ENCODE data around the gene TEDDM1. TPM values are rescaled to one million over a fixed set of nuclear protein-coding genes. Genes with fewer than 3 reads are reported as not detected.

The TEDDM1 gene
- total and polyA plus RNA-seq, 2 of the 13 experiments (the other 11 are each of a cell fraction or from before 2014, with no cell fraction given): not detected

DNA sequence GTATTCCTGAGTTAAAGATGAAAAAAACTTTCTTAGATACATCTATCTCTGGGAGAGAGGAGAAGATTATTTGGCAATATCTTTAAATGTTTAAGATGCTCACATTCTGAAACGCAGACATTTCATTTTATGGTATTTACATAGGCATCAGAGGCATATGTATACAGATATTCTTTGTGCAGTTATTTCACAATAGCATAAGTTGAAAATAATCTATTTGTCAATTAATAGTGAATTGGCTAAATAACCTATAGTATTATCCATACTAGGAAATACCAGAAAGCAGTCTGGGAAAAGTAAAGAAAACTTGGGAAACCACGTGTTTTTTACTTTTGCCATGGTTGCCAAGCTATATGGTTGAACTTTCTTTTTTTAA lies 44.8 kb downstream of the TEDDM1 start:
- Histone ChIP-seq H3K4me2 (ENCODE audit: low read depth, low read length) (no peak overlapping the region), H3K79me2 (ENCODE audit: insufficient read depth, low read length) (no peaks in the 10 kb centered on the region), H3K36me3 (replicated peaks in 1 of 2; ENCODE audit: control insufficient read depth in 1 of 2, insufficient read depth in 2 of 2, low read length in 2 of 2) (no peaks in the 10 kb centered on the region), H2AFZ (ENCODE audit: low read length) (no peak overlapping the region), H3K4me3 (replicated peaks in 1 of 3; ENCODE audit: insufficient read depth in 1 of 3, low read depth in 2 of 3, low read length in 3 of 3) (no peak overlapping the region), H3K9me3 (ENCODE audit: low read length) (no peaks in the 10 kb centered on the region), H3K27ac (ENCODE audit: extremely low read length, insufficient read depth, low read length) (no peak overlapping the region), H4K20me1 (ENCODE audit: insufficient read depth, low read length) (no peaks in the 10 kb centered on the region), H3K9ac (ENCODE audit: insufficient read depth, low read depth, low read length) (no peak overlapping the region), H3K27me3 (ENCODE audit: control insufficient read depth in 1 of 2, insufficient read depth in 2 of 2, low read length in 2 of 2) (no peaks in the 10 kb centered on the region; a peak in 2 of 5 replicates), H3K4me1 (ENCODE audit: insufficient read depth, low read length) (peaks cover 6% of the 10 kb centered on the region; the same call in 1 of the 2 replicates)
- CTCF ChIA-PET (ENCODE audit: low intra/inter-chr PET ratio, low total read pairs): no interaction called here
- in situ Hi-C loops (cut with HindIII; ENCODE audit: extremely low pct_ligation_motif_present, low pct_unique_long_range_greater_than_20kb) (no loop called here), intact Hi-C loops (cut with micrococcal nuclease; ENCODE audit: unreplicated experiment) (no loop called here)
- ATAC-seq: no peak
- POLR2A ChIA-PET: interaction anchor here (0.7 kb wide), 1 partner anchor 829 kb away, joined by 3 read pairs; no protein-coding TSS in a partner anchor
- WGBS (ENCODE audit: low lambda C conversion rate): 43% methylated on average over 2 of the region's 2 CpGs
- no peak for FAIRE-seq
- BruUV-seq (replicated peaks): no TSS peak
- DNase-seq (ENCODE audit: low spot score): no peak
- TF ChIP-seq, protein P1, sequence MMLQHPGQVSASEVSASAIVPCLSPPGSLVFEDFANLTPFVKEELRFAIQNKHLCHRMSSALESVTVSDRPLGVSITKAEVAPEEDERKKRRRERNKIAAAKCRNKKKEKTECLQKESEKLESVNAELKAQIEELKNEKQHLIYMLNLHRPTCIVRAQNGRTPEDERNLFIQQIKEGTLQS (CRISPR knock-in tag; IDR thresholded peaks at IDR 0.05): no peak
- TF ChIP-seq REL (CRISPR knock-in tag; conservative IDR thresholded peaks at IDR 0.05) (no peak), ZNF644 (CRISPR knock-in tag; IDR thresholded peaks at IDR 0.05; ENCODE audit: low read depth) (no peak), HOXA7 (CRISPR knock-in tag; IDR thresholded peaks at IDR 0.05) (no peak), KDM5A (IDR thresholded peaks at IDR 0.05; ENCODE audit: borderline replicate concordance, low read length) (no peak), ZNF431 (CRISPR knock-in tag; IDR thresholded peaks at IDR 0.05; ENCODE audit: borderline replicate concordance, low read depth) (no peak), SUZ12 (IDR thresholded peaks at IDR 0.05; ENCODE audit: low read depth, low read length) (no peak), ZNF180 (CRISPR knock-in tag; IDR thresholded peaks at IDR 0.05; ENCODE audit: borderline replicate concordance, low read depth) (no peak), ZNF567 (CRISPR knock-in tag; IDR thresholded peaks at IDR 0.05; ENCODE audit: borderline replicate concordance) (no peak)
- TF ChIP-seq, protein P2, sequence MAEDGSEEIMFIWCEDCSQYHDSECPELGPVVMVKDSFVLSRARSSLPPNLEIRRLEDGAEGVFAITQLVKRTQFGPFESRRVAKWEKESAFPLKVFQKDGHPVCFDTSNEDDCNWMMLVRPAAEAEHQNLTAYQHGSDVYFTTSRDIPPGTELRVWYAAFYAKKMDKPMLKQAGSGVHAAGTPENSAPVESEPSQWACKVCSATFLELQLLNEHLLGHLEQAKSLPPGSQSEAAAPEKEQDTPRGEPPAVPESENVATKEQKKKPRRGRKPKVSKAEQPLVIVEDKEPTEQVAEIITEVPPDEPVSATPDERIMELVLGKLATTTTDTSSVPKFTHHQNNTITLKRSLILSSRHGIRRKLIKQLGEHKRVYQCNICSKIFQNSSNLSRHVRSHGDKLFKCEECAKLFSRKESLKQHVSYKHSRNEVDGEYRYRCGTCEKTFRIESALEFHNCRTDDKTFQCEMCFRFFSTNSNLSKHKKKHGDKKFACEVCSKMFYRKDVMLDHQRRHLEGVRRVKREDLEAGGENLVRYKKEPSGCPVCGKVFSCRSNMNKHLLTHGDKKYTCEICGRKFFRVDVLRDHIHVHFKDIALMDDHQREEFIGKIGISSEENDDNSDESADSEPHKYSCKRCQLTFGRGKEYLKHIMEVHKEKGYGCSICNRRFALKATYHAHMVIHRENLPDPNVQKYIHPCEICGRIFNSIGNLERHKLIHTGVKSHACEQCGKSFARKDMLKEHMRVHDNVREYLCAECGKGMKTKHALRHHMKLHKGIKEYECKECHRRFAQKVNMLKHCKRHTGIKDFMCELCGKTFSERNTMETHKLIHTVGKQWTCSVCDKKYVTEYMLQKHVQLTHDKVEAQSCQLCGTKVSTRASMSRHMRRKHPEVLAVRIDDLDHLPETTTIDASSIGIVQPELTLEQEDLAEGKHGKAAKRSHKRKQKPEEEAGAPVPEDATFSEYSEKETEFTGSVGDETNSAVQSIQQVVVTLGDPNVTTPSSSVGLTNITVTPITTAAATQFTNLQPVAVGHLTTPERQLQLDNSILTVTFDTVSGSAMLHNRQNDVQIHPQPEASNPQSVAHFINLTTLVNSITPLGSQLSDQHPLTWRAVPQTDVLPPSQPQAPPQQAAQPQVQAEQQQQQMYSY (CRISPR knock-in tag; IDR thresholded peaks at IDR 0.05): no peak
- TF ChIP-seq, protein P3, sequence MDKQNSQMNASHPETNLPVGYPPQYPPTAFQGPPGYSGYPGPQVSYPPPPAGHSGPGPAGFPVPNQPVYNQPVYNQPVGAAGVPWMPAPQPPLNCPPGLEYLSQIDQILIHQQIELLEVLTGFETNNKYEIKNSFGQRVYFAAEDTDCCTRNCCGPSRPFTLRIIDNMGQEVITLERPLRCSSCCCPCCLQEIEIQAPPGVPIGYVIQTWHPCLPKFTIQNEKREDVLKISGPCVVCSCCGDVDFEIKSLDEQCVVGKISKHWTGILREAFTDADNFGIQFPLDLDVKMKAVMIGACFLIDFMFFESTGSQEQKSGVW (CRISPR knock-in tag; IDR thresholded peaks at IDR 0.05; ENCODE audit: borderline replicate concordance): no peak
- TF ChIP-seq, protein P4, sequence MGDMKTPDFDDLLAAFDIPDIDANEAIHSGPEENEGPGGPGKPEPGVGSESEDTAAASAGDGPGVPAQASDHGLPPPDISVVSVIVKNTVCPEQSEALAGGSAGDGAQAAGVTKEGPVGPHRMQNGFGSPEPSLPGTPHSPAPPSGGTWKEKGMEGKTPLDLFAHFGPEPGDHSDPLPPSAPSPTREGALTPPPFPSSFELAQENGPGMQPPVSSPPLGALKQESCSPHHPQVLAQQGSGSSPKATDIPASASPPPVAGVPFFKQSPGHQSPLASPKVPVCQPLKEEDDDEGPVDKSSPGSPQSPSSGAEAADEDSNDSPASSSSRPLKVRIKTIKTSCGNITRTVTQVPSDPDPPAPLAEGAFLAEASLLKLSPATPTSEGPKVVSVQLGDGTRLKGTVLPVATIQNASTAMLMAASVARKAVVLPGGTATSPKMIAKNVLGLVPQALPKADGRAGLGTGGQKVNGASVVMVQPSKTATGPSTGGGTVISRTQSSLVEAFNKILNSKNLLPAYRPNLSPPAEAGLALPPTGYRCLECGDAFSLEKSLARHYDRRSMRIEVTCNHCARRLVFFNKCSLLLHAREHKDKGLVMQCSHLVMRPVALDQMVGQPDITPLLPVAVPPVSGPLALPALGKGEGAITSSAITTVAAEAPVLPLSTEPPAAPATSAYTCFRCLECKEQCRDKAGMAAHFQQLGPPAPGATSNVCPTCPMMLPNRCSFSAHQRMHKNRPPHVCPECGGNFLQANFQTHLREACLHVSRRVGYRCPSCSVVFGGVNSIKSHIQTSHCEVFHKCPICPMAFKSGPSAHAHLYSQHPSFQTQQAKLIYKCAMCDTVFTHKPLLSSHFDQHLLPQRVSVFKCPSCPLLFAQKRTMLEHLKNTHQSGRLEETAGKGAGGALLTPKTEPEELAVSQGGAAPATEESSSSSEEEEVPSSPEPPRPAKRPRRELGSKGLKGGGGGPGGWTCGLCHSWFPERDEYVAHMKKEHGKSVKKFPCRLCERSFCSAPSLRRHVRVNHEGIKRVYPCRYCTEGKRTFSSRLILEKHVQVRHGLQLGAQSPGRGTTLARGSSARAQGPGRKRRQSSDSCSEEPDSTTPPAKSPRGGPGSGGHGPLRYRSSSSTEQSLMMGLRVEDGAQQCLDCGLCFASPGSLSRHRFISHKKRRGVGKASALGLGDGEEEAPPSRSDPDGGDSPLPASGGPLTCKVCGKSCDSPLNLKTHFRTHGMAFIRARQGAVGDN (CRISPR knock-in tag; IDR thresholded peaks at IDR 0.05): no peak
- TF ChIP-seq, protein P5, sequence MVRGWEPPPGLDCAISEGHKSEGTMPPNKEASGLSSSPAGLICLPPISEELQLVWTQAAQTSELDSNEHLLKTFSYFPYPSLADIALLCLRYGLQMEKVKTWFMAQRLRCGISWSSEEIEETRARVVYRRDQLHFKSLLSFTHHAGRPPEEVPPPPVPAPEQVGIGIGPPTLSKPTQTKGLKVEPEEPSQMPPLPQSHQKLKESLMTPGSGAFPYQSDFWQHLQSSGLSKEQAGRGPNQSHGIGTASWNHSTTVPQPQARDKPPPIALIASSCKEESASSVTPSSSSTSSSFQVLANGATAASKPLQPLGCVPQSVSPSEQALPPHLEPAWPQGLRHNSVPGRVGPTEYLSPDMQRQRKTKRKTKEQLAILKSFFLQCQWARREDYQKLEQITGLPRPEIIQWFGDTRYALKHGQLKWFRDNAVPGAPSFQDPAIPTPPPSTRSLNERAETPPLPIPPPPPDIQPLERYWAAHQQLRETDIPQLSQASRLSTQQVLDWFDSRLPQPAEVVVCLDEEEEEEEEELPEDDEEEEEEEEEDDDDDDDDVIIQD (CRISPR knock-in tag; IDR thresholded peaks at IDR 0.05; ENCODE audit: low read depth): no peak
